ENCODE measurements around the gene ZFY.
A peak's percentile ranks its signal among the peaks of the same experiment; 100 is the strongest.
"Not testable (repeated sequence)": the region's sequence is repeated elsewhere in the genome, so short reads cannot be mapped to it uniquely, and the experiment has no call there.

Gene ZFY

GRCh38 chrY:2979283-2979682 lies 44.1 kb downstream of the ZFY start:
- no peak for DNase-seq

GRCh38 chrY:2984491-2984890 lies 49.3 kb downstream of the ZFY start:
- no peak for DNase-seq

GRCh38 chrY:2987178-2987577 lies 52.0 kb downstream of the ZFY start:
- not testable (repeated sequence) for DNase-seq

- not testable (repeated sequence) for DNase-seq
Measured at GRCh38 chrY:2997369-2997768, 62.2 kb downstream of the ZFY start.

GRCh38 chrY:3002190-3002589 lies 67.0 kb downstream of the ZFY start:
- no peak for DNase-seq

- peak; percentile 62 for DNase-seq
Measured at GRCh38 chrY:3002680-3003515, 67.7 kb downstream of the ZFY start.

- DNase-seq, result no peak
Measured at GRCh38 chrY:3003516-3003830, 68.3 kb downstream of the ZFY start.

- peak; percentile 62 for DNase-seq
Measured at GRCh38 chrY:3003846-3004245, 68.7 kb downstream of the ZFY start.

GRCh38 chrY:3006031-3006430 lies 70.8 kb downstream of the ZFY start:
- not testable (repeated sequence) for DNase-seq

GRCh38 chrY:3007967-3008366 lies 72.8 kb downstream of the ZFY start:
- no peak for DNase-seq

GRCh38 chrY:3012226-3012625 lies 77.0 kb downstream of the ZFY start:
- no peak for DNase-seq

GRCh38 chrY:3016594-3016993 lies 81.4 kb downstream of the ZFY start:
- DNase-seq, result no peak

GRCh38 chrY:3018546-3018945 lies 83.4 kb downstream of the ZFY start:
- no peak for DNase-seq

- DNase-seq, result no peak
Measured at GRCh38 chrY:3019584-3019983, 84.4 kb downstream of the ZFY start.

- DNase-seq, result no peak
Measured at GRCh38 chrY:3021176-3021575, 86.0 kb downstream of the ZFY start.

- DNase-seq, result no peak
Measured at GRCh38 chrY:3023606-3024005, 88.4 kb downstream of the ZFY start.

- DNase-seq, result no peak
Measured at GRCh38 chrY:3025357-3025756, 90.2 kb downstream of the ZFY start.
